Suprapubic skin (tissue), 3 donors: Measurements from ENCODE around the gene SAMM50.

Experiments
- POLR2AphosphoS5 ChIP-seq, 3 donors: sonication (generic); formaldehyde crosslinking; IDR thresholded peaks; one replicate each; pipeline ENCODE4 v1.6.1; 2017; ENCODE audit warnings: antibody characterized with exemption in 3 of 3
- TF ChIP-seq, protein P1 (sequence below), 2 donors: fragments of 200-600 bp in 1 of 2; fragments of 450-650 bp in 1 of 2; sonication (generic) in 1 of 2; IDR thresholded peaks; one replicate each; pipeline ENCODE4 v1.5.1; 2016 to 2019; ENCODE audit warnings: antibody characterized with exemption in 2 of 2, mild to moderate bottlenecking in 1 of 2, moderate library complexity in 1 of 2

DNA sequence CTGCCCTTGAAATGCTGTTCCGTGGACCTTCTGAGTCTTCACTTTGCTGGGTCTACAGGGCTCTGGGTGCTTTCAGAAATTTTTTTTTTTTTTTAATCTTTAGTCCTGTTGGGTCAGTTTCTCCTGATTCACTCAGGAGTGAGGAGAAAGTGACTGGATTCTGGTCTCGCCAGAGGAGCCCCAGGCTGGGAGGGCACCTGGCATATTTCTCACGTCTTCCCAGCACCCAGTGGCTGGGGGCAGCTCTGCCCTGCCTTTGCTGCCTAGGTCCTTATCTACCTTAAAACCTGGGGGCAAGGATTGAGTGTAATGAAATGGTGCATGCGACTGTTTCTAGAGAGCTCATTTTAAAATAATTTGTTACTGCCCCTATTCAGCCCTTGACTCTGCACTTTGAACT, 23.3 kb downstream of the SAMM50 start:
- TF ChIP-seq, protein P1, sequence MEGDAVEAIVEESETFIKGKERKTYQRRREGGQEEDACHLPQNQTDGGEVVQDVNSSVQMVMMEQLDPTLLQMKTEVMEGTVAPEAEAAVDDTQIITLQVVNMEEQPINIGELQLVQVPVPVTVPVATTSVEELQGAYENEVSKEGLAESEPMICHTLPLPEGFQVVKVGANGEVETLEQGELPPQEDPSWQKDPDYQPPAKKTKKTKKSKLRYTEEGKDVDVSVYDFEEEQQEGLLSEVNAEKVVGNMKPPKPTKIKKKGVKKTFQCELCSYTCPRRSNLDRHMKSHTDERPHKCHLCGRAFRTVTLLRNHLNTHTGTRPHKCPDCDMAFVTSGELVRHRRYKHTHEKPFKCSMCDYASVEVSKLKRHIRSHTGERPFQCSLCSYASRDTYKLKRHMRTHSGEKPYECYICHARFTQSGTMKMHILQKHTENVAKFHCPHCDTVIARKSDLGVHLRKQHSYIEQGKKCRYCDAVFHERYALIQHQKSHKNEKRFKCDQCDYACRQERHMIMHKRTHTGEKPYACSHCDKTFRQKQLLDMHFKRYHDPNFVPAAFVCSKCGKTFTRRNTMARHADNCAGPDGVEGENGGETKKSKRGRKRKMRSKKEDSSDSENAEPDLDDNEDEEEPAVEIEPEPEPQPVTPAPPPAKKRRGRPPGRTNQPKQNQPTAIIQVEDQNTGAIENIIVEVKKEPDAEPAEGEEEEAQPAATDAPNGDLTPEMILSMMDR (IDR thresholded peaks at IDR 0.05), result no peak
- TF ChIP-seq POLR2AphosphoS5 (IDR thresholded peaks at IDR 0.05), result no peak
